CD4-positive, alpha-beta T cell treated with Interleukin-6 at 100 ng/mL for 8 hours (primary cell): ENCODE measurements around the gene PPBP.
"Not testable (repeated sequence)": the region's sequence is repeated elsewhere in the genome, so short reads cannot be mapped to it uniquely, and the experiment has no call there.

Experiments used
- DNase-seq: peaks from one replicate; pipeline ENCODE4 v3.0.0-alpha.2; 2020; ENCODE audit warnings: mixed read lengths, low spot score

Gene PPBP

GRCh38 chr4:73992050-73992449 lies 4.1 kb upstream of the PPBP start:
- no peak for DNase-seq

GRCh38 chr4:73991742-73992000 lies 3.7 kb upstream of the PPBP start:
- DNase-seq, result no peak

GRCh38 chr4:73990988-73991741 lies 3.2 kb upstream of the PPBP start:
- DNase-seq, result no peak

- no peak for DNase-seq
Observed at GRCh38 chr4:73989928-73990327, 1.9 kb upstream of the PPBP start.

GRCh38 chr4:73989031-73989430 lies 1.0 kb upstream of the PPBP start:
- DNase-seq, result no peak

- no peak for DNase-seq
Observed at GRCh38 chr4:73985528-73985852, 2.5 kb downstream of the PPBP start.

- no peak for DNase-seq
Observed at GRCh38 chr4:73984736-73985527, 3.1 kb downstream of the PPBP start.

- not testable (repeated sequence) for DNase-seq
Observed at GRCh38 chr4:73981175-73981574, 6.8 kb downstream of the PPBP start.

GRCh38 chr4:73979407-73979957 lies 8.5 kb downstream of the PPBP start:
- DNase-seq, result no peak

- no peak for DNase-seq
Observed at GRCh38 chr4:73978886-73979285, 9.1 kb downstream of the PPBP start.

GRCh38 chr4:73976716-73977115 lies 11.3 kb downstream of the PPBP start:
- DNase-seq, result no peak

- no peak for DNase-seq
Observed at GRCh38 chr4:73976217-73976616, 11.8 kb downstream of the PPBP start.

GRCh38 chr4:73974352-73974751 lies 13.6 kb downstream of the PPBP start:
- DNase-seq, result no peak

- DNase-seq, result no peak
Observed at GRCh38 chr4:73970945-73971344, 17.0 kb downstream of the PPBP start.

- DNase-seq, result no peak
Observed at GRCh38 chr4:73970011-73970410, 18.0 kb downstream of the PPBP start.

- no peak for DNase-seq
Observed at GRCh38 chr4:73967866-73968265, 20.1 kb downstream of the PPBP start.

GRCh38 chr4:73964862-73965611 lies 23.0 kb downstream of the PPBP start:
- DNase-seq, result no peak

GRCh38 chr4:73962724-73963123 lies 25.3 kb downstream of the PPBP start:
- DNase-seq, result no peak

- DNase-seq, result not testable (repeated sequence)
Observed at GRCh38 chr4:73959041-73959440, 28.9 kb downstream of the PPBP start.

GRCh38 chr4:73952352-73952751 lies 35.6 kb downstream of the PPBP start:
- no peak for DNase-seq

- not testable (repeated sequence) for DNase-seq
Observed at GRCh38 chr4:73950376-73950920, 37.5 kb downstream of the PPBP start.

- no peak for DNase-seq
Observed at GRCh38 chr4:73948990-73949706, 38.8 kb downstream of the PPBP start.
